ENCODE measurements around the gene PALLD.
"Not testable (repeated sequence)": the region's sequence is repeated elsewhere in the genome, so short reads cannot be mapped to it uniquely, and the experiment has no call there.

The PALLD gene

DNA sequence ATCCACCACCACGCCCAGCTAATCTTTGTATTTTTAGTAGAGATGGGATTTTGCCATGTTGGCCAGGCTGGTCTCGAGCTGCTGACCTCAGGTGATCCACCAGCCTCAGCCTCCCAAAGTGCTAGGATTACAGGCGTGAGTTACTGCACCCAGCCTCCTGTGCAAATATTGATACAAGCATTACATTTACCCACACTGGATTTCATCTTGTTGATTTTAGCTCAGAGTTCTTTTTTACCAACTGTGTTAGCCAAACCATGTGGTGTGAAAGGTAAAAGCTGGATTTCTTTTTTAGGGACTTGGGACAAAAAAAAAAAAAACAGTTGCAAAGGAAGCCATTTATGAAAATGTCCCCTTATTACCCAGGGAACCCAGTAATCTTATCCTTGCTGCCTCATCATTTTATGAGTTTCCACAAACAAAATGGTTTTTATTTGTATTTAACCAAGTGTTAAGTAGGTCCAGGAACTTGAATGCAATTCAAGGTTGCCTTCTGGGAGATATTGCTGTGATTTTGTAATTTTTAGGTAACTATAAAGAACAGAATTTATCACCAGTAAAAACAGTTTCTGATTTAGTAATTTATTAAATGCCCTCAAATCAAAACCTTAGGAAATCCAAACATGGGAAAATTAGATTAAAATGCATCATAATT is 202.5 kb downstream of the PALLD start:
- Histone ChIP-seq H3K4me1 (ENCODE audit: control insufficient read depth, insufficient read depth, low read length) (peaks cover 29% of the 10 kb centered on the region), H3K36me3 (ENCODE audit: control insufficient read depth, insufficient read depth, low read length, severe bottlenecking) (no peaks in the 10 kb centered on the region), H3K9ac (ENCODE audit: low read length) (no peak overlapping the region), H3K9me3 (ENCODE audit: control insufficient read depth, low read length) (no peaks in the 10 kb centered on the region), H3K27me3 (replicated peaks; ENCODE audit: control insufficient read depth, insufficient read depth, low read length) (no peaks in the 10 kb centered on the region), H3K4me3 (ENCODE audit: low read length) (no peak overlapping the region)
- DNase-seq (ENCODE audit: low read depth) = no peak

DNA sequence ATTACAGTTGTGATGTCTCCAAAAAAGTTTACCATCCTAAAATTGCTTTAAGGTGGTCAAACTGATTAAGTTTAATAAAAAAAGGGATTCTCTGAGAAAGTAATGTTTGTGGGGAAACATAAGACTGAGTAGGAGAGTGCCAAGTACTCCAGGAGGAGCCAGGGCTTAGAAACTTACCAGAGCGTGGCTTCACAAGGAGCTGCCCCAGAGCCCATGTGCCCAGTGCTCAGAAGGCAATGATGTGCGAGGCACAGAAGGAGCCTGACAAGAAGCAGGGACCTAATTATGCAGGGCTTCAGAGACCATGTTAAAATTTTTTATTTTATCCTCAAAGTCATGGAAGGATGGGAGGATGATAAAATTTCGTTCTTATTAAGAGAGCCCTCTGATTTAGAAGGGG is 204.2 kb downstream of the PALLD start:
- no peak for DNase-seq (ENCODE audit: low read depth)
- Histone ChIP-seq H3K4me1 (ENCODE audit: control insufficient read depth, insufficient read depth, low read length) (peaks cover 15% of the 10 kb centered on the region), H3K9ac (ENCODE audit: low read length) (no peak overlapping the region), H3K9me3 (ENCODE audit: control insufficient read depth, low read length) (no peaks in the 10 kb centered on the region), H3K4me3 (ENCODE audit: low read length) (no peak overlapping the region), H3K36me3 (ENCODE audit: control insufficient read depth, insufficient read depth, low read length, severe bottlenecking) (no peaks in the 10 kb centered on the region), H3K27me3 (replicated peaks; ENCODE audit: control insufficient read depth, insufficient read depth, low read length) (no peaks in the 10 kb centered on the region)

DNA sequence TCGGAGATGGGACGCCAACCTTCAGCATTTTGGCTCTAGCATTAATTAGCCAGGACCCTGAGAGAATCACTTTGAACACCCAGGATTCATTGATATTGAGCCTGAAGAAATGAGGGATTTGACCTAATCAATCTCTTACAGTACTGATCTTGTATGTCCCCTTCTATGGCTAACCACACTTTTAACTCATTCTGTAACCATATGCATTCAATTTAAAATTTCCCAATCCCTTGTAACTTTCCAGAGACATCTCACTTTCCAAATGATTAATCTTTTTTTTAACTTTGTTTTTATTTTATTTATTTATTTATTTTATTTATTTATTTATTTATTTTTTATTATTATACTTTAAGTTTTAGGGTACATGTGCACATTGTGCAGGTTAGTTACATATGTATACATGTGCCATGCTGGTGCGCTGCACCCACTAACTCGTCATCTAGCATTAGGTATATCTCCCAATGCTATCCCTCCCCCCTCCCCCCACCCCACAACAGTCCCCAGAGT is 205.8 kb downstream of the PALLD start:
- H3K4me1 ChIP-seq (ENCODE audit: control insufficient read depth, insufficient read depth, low read length); DNase-seq (ENCODE audit: low read depth); H3K27me3 ChIP-seq (replicated peaks; ENCODE audit: control insufficient read depth, insufficient read depth, low read length); H3K36me3 ChIP-seq (ENCODE audit: control insufficient read depth, insufficient read depth, low read length, severe bottlenecking); H3K4me3 ChIP-seq (ENCODE audit: low read length); H3K9ac ChIP-seq (ENCODE audit: low read length); H3K9me3 ChIP-seq (ENCODE audit: control insufficient read depth, low read length): not testable (repeated sequence)

DNA sequence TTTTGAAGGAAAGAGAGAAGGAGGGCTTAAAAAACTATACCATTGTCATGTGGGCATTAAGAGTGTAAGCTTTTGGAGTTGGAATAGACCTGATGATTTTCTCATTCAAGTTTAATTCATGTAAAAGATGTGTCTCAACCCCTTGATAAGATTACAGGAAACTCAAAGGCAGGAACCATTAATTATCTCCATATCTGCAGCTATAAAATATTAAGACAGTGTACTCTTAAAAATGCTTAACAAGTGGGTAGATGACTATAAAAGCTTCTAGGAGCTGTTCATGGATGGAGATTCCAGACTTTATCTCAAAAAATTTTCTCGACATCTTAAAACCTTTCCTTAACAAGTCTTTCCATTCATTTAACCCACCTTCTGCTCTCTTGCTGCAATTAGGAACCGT is 208.3 kb downstream of the PALLD start:
- Histone ChIP-seq H3K27me3 (replicated peaks; ENCODE audit: control insufficient read depth, insufficient read depth, low read length) (no peaks in the 10 kb centered on the region), H3K4me3 (ENCODE audit: low read length) (no peak overlapping the region), H3K4me1 (ENCODE audit: control insufficient read depth, insufficient read depth, low read length) (no peaks in the 10 kb centered on the region), H3K36me3 (ENCODE audit: control insufficient read depth, insufficient read depth, low read length, severe bottlenecking) (no peaks in the 10 kb centered on the region), H3K9ac (ENCODE audit: low read length) (no peak overlapping the region), H3K9me3 (ENCODE audit: control insufficient read depth, low read length) (no peaks in the 10 kb centered on the region)
- DNase-seq (ENCODE audit: low read depth) = no peak

DNA sequence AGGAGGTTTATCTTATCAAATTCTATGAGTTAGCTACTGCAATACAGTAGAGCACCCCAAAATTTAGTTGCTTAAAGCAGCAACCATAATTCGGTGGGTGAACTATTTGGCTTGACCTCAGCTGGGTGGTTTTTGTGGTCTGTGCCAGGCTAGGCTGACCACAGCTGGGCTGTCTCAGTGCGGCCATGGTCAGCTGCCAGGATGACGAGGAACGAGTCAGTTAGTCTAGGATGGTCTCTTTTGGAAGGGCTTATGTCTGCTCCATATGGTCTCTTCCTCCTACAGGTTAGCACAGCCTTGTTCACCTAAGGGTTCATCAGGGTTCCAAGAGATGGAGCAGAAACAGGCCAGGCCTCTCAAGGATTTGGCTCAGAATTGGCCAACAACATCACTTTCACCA is 210.4 kb downstream of the PALLD start:
- Histone ChIP-seq H3K9ac (ENCODE audit: low read length) (no peak overlapping the region), H3K4me3 (ENCODE audit: low read length) (no peak overlapping the region), H3K9me3 (ENCODE audit: control insufficient read depth, low read length) (no peaks in the 10 kb centered on the region), H3K4me1 (ENCODE audit: control insufficient read depth, insufficient read depth, low read length) (peaks cover 17% of the 10 kb centered on the region), H3K27me3 (replicated peaks; ENCODE audit: control insufficient read depth, insufficient read depth, low read length) (no peaks in the 10 kb centered on the region), H3K36me3 (ENCODE audit: control insufficient read depth, insufficient read depth, low read length, severe bottlenecking) (no peaks in the 10 kb centered on the region)
- DNase-seq (ENCODE audit: low read depth) = peak; percentile 24

DNA sequence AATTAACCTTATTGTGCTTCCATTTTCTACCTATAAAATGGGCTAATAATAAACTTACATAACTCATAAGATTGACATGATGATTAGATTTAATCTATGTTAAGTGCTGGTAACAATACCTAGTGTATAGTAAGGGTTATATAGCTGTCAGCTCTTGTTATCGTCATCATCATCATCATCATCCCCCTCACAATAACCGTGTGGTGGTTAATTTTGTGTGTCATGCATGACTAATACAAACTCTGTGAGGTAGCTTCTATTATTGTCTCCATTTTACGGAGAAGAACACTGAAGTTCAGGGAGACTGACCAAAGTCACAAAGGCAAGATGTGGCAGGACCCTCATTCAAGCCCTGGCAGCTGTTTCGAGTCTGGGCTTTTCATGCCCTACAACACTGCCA is 211.3 kb downstream of the PALLD start:
- Histone ChIP-seq H3K9me3 (ENCODE audit: control insufficient read depth, low read length) (no peaks in the 10 kb centered on the region), H3K4me1 (ENCODE audit: control insufficient read depth, insufficient read depth, low read length) (peaks cover 22% of the 10 kb centered on the region), H3K4me3 (ENCODE audit: low read length) (no peak overlapping the region), H3K27me3 (replicated peaks; ENCODE audit: control insufficient read depth, insufficient read depth, low read length) (no peaks in the 10 kb centered on the region), H3K9ac (ENCODE audit: low read length) (no peak overlapping the region), H3K36me3 (ENCODE audit: control insufficient read depth, insufficient read depth, low read length, severe bottlenecking) (no peaks in the 10 kb centered on the region)
- no peak for DNase-seq (ENCODE audit: low read depth)

DNA sequence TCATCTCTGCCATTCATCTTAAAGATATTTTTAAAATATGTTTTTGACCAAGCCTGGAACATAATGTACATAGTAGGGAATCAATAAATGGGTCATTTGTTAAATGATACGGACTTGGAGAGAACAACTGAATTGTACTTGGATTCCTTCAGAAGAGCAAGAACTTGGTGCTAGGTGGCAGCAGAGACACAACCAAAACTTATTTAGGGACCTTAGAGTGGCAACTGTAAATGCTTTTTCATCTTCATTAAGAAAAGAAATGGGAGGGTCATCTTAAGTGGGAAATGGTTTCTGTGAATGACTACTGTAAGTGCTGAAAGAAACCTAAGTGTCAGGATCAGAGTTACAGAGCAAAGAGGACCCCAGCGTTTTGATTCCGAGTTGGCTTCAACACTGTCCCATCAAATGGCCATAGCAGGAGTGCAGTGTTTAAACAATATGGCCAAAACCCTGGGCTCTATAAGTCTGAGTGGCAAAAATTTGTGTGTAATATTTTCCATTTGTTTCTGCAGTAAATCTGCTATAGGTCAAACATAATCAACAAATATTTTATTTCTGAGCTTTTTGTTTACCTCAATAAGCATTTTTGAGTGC is 213.6 kb downstream of the PALLD start:
- Histone ChIP-seq H3K9me3 (ENCODE audit: control insufficient read depth, low read length) (no peaks in the 10 kb centered on the region), H3K4me1 (ENCODE audit: control insufficient read depth, insufficient read depth, low read length) (peaks cover 22% of the 10 kb centered on the region), H3K9ac (ENCODE audit: low read length) (peak overlapping the region; percentile 27), H3K4me3 (ENCODE audit: low read length) (no peak overlapping the region), H3K36me3 (ENCODE audit: control insufficient read depth, insufficient read depth, low read length, severe bottlenecking) (no peaks in the 10 kb centered on the region), H3K27me3 (replicated peaks; ENCODE audit: control insufficient read depth, insufficient read depth, low read length) (no peaks in the 10 kb centered on the region)
- DNase-seq (ENCODE audit: low read depth) = peak; percentile 81

DNA sequence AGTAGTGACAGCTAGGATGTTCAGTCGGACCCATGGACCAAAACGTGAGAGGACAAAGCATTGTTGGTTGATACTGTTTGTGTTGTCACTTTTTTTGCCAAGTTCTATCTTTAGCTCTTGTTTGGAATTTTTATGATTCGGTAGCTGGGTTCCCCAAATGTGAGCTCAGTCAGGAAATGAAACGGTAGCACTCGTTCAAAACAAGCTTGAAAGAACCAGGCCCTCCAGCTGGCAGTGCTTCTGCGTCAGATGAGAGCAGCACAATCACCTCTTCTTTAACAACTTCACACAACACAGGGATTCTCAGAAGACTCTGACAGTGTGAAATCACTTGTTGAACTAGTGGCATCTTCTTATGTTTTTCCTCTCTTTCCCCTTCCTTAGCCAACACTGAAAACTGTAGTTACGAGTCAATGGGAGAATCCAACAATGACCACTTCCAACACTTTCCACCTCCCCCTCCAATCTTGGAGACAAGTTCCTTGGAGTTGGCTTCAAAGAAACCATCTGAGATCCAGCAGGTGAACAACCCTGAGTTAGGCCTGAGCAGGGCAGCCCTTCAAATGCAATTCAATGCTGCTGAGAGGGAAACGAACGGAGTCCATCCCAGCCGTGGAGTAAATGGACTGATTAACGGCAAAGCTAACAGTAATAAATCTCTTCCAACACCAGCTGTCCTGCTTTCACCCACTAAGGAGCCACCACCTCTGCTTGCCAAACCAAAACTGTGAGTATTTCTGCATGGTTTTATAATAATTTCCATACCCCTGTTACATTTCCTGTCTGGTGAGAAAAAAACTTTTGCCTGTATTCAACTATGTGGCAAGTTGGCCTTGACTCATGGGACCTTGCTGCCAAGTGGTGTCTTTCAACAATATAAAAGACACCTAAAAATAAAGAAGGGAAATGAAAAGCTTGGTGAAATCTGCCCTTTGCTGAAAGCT is 214.6 kb downstream of the PALLD start:
- no peaks in the 10 kb centered on the region for H3K36me3 ChIP-seq (ENCODE audit: control insufficient read depth, insufficient read depth, low read length, severe bottlenecking)
- peaks cover 24% of the 10 kb centered on the region for H3K4me1 ChIP-seq (ENCODE audit: control insufficient read depth, insufficient read depth, low read length)
- H3K9ac ChIP-seq (ENCODE audit: low read length) = peak overlapping the region; percentile 43
- DNase-seq (ENCODE audit: low read depth) = peak; percentile 41
- H3K27me3 ChIP-seq (replicated peaks; ENCODE audit: control insufficient read depth, insufficient read depth, low read length) = no peaks in the 10 kb centered on the region
- H3K9me3 ChIP-seq (ENCODE audit: control insufficient read depth, low read length) = no peaks in the 10 kb centered on the region
- H3K4me3 ChIP-seq (ENCODE audit: low read length) = peak overlapping the region; percentile 6

DNA sequence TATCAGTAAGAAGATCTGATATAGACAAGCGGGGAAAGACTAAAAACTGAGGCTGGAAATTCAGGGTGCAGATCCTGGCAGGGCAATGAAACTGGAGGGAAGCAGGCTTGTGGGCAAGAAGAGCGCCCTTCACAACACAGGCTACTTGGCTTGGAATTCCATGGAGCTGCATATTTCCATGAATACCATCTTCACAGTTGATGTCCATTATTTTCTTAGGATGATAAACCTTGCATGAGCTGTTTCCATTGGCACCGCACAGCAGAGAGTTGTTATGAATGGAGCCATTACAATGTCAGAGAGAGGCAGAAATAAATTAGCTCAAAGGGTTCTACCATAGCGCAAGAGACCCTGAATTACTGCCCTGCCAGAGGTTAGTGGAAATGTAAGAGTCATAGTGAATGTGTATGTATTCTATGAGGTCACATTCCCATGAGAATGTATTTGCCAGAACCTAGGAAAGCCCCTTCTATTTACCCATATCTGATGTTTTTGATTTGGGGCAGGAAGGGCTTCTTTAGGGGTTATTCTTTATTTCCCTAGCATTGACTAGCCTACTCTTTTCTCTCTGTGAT is 215.6 kb downstream of the PALLD start:
- Histone ChIP-seq H3K36me3 (ENCODE audit: control insufficient read depth, insufficient read depth, low read length, severe bottlenecking) (no peaks in the 10 kb centered on the region), H3K9me3 (ENCODE audit: control insufficient read depth, low read length) (no peaks in the 10 kb centered on the region), H3K9ac (ENCODE audit: low read length) (peak overlapping the region; percentile 20), H3K4me1 (ENCODE audit: control insufficient read depth, insufficient read depth, low read length) (peaks cover 33% of the 10 kb centered on the region), H3K27me3 (replicated peaks; ENCODE audit: control insufficient read depth, insufficient read depth, low read length) (no peaks in the 10 kb centered on the region), H3K4me3 (ENCODE audit: low read length) (no peak overlapping the region)
- DNase-seq (ENCODE audit: low read depth) = no peak

DNA sequence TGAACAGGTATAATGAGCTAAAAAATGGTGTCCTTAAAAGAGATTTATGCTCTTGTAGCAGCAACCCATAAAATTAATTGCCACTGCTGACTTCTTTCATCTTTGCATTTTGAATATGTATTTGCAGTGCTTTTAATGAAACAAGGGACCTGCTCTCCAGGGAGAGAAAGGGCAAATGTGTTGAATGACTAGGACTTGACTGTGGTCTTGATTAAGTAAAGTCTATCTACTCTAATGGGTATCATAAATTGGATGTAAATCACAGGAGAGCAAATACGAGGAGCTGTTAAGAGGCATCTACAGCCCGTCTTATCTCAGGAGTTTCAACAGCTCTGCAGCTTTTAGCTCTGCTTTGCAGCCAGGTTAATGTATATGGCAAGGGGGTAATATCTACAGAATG is 216.4 kb downstream of the PALLD start:
- DNase-seq (ENCODE audit: low read depth) = no peak
- H3K4me1 ChIP-seq (ENCODE audit: control insufficient read depth, insufficient read depth, low read length) = peaks cover 41% of the 10 kb centered on the region
- H3K9me3 ChIP-seq (ENCODE audit: control insufficient read depth, low read length) = no peaks in the 10 kb centered on the region
- H3K9ac ChIP-seq (ENCODE audit: low read length) = no peak overlapping the region
- no peaks in the 10 kb centered on the region for H3K27me3 ChIP-seq (replicated peaks; ENCODE audit: control insufficient read depth, insufficient read depth, low read length)
- H3K4me3 ChIP-seq (ENCODE audit: low read length) = no peak overlapping the region
- H3K36me3 ChIP-seq (ENCODE audit: control insufficient read depth, insufficient read depth, low read length, severe bottlenecking) = no peaks in the 10 kb centered on the region

DNA sequence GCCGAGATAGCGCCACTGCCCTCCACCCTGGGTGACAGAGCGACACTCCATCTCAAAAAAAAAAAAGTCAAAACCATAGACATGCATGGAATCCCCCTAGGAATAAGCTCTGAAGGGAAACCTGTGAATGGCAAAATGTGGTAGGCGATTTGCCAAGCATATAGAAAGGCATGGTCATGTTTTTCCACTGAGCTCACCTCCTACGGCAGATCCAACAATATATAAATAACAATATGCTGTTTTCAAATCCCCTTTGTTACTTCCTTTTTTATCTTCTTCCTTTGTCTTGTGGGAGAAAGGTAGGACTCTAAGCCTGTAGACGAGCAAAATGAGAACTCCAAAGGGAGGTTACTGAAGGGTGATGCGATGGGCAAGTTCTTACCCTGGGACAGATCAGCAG is 219.0 kb downstream of the PALLD start:
- Histone ChIP-seq H3K4me3 (ENCODE audit: low read length) (no peak overlapping the region), H3K9me3 (ENCODE audit: control insufficient read depth, low read length) (no peaks in the 10 kb centered on the region), H3K9ac (ENCODE audit: low read length) (peak overlapping the region; percentile 36), H3K4me1 (ENCODE audit: control insufficient read depth, insufficient read depth, low read length) (peaks cover 36% of the 10 kb centered on the region), H3K27me3 (replicated peaks; ENCODE audit: control insufficient read depth, insufficient read depth, low read length) (no peaks in the 10 kb centered on the region), H3K36me3 (ENCODE audit: control insufficient read depth, insufficient read depth, low read length, severe bottlenecking) (peaks cover 2% of the 10 kb centered on the region)
- DNase-seq (ENCODE audit: low read depth) = no peak

All from adipocyte (in vitro differentiated cells).